ENCODE measurements around the gene ANAPC2. TPM values are rescaled to one million over a fixed set of nuclear protein-coding genes. Genes with fewer than 3 reads are reported as not detected.

ANAPC2 gene
- total RNA-seq (2021) (61.0 to 80.9 TPM (median 61.2 TPM) in 3 replicates), Bru-seq, nascent RNA (percentile 57 among the genes with signal in this experiment)
- long read RNA-seq, experiment 1, transcript ANAPC2-201 (13 exons, 2,632 nt) = major isoform, 31 of 64 reads
- long read RNA-seq, experiment 1, partial matches to known transcripts = 8 of 64 reads
- long read RNA-seq, experiment 1, other reads (novel, unspliced or antisense) = 25 of 64 reads
- long read RNA-seq, experiment 2, partial matches to known transcripts = 11 of 21 reads
- long read RNA-seq, experiment 2, other reads (novel, unspliced or antisense) = 5 of 21 reads
- long read RNA-seq, experiment 3, transcript ANAPC2-201 (13 exons, 2,632 nt) = major isoform, 11 of 14 reads
- long read RNA-seq, experiment 3, partial matches to known transcripts = 1 of 14 reads
- long read RNA-seq, experiment 3, other reads (novel, unspliced or antisense) = 2 of 14 reads

- H3K9me3 Mint-ChIP-seq = no peaks in the 10 kb centered on the region
- peak; percentile 92 for DNase-seq (ENCODE audit: low spot score)
- H3K4me3 Mint-ChIP-seq = peak within 1 kb of the TSS; percentile 92
- peak within 1 kb of the TSS; percentile 94 for H3K27ac Mint-ChIP-seq
- H3K4me1 Mint-ChIP-seq = peaks cover 20% of the 10 kb centered on the region
- ChIA-PET POLR2A (interaction anchor here (0.7 to 2.0 kb wide), 6 partner anchors 12 to 52 kb away, joined by 3 to 13 read pairs (median 4); partner anchors contain the start of genes NDOR1, RNF224, TMEM203 and TPRN), CTCF (interaction anchor here (0.6 to 3.2 kb wide), 29 partner anchors 10 to 403 kb away, joined by 3 to 24 read pairs (median 4); partner anchors contain the start of genes CYSRT1, EXD3, NDOR1 and NPDC1)
- H3K36me3 Mint-ChIP-seq = peaks cover under 1% of the 10 kb centered on the region
- no peaks in the 10 kb centered on the region; the same call in 1 of the 2 replicates for H3K27me3 Mint-ChIP-seq (ENCODE audit: low read depth)
- ATAC-seq = peak; percentile 84
- no peak for TF ChIP-seq ELF4 (CRISPR knock-in tag; IDR thresholded peaks at IDR 0.05; ENCODE audit: low read depth)
- TF ChIP-seq NR1H2 (CRISPR knock-in tag; IDR thresholded peaks at IDR 0.05) = no peak
- TF ChIP-seq FOXP1 (CRISPR knock-in tag; IDR thresholded peaks at IDR 0.05; ENCODE audit: borderline replicate concordance) = no peak
- TF ChIP-seq ZNF317 (CRISPR knock-in tag; IDR thresholded peaks at IDR 0.05; ENCODE audit: borderline replicate concordance, low read depth) = no peak
- no peak for TF ChIP-seq ZNF423 (CRISPR knock-in tag; IDR thresholded peaks at IDR 0.05)
- no peak for TF ChIP-seq IRF2 (CRISPR knock-in tag; IDR thresholded peaks at IDR 0.05; ENCODE audit: borderline replicate concordance, low read depth)
- TF ChIP-seq ZNF281 (CRISPR knock-in tag; IDR thresholded peaks at IDR 0.05) = peak; percentile 70; the same call in 1 of the 2 replicates
- TF ChIP-seq NFYB (CRISPR knock-in tag; conservative IDR thresholded peaks at IDR 0.05; ENCODE audit: low read depth) = no peak
- 0 out of 2 replicates have a peak, but pooled peaks have one; percentile 59 for TF ChIP-seq ZNF263 (CRISPR knock-in tag; IDR thresholded peaks at IDR 0.05; ENCODE audit: low read depth)
- TF ChIP-seq NR3C1 (CRISPR knock-in tag; conservative IDR thresholded peaks at IDR 0.05; ENCODE audit: low read depth) = no peak
- peak; percentile 37; the same call in 1 of the 2 replicates for TF ChIP-seq GABPB1 (CRISPR knock-in tag; IDR thresholded peaks at IDR 0.05)
- TF ChIP-seq FOXJ3 (CRISPR knock-in tag; IDR thresholded peaks at IDR 0.05; ENCODE audit: borderline replicate concordance) = no peak
- TF ChIP-seq E2F1 (CRISPR knock-in tag; IDR thresholded peaks at IDR 0.05) = 0 out of 2 replicates have a peak, but pooled peaks have one; percentile 27
- no peak for TF ChIP-seq ATF3 (CRISPR knock-in tag; conservative IDR thresholded peaks at IDR 0.05)
- no peak for TF ChIP-seq ZNF121 (CRISPR knock-in tag; IDR thresholded peaks at IDR 0.05)
- TF ChIP-seq CBFB (CRISPR knock-in tag; IDR thresholded peaks at IDR 0.05; ENCODE audit: low read depth) = peak; percentile 97
- TF ChIP-seq ZMAT4 (CRISPR knock-in tag; IDR thresholded peaks at IDR 0.05) = no peak
- no peak for TF ChIP-seq ERG (CRISPR knock-in tag; IDR thresholded peaks at IDR 0.05)
- peak; percentile 100; the same call in 1 of the 2 replicates for TF ChIP-seq ATF1 (CRISPR knock-in tag; IDR thresholded peaks at IDR 0.05)
- TF ChIP-seq CREB1 (CRISPR knock-in tag; IDR thresholded peaks at IDR 0.05) = peak; percentile 100
- TF ChIP-seq TCF7 (CRISPR knock-in tag; IDR thresholded peaks at IDR 0.05; ENCODE audit: low read depth) = no peak
- TF ChIP-seq IRF1 (CRISPR knock-in tag; IDR thresholded peaks at IDR 0.05) = 0 out of 2 replicates have a peak, but pooled peaks have one; percentile 42
- TF ChIP-seq NFATC4 (CRISPR knock-in tag; IDR thresholded peaks at IDR 0.05) = peak; percentile 47; the same call in 1 of the 2 replicates
- TF ChIP-seq PRDM15 (CRISPR knock-in tag; IDR thresholded peaks at IDR 0.05) = peak; percentile 53; the same call in 1 of the 2 replicates
- no peak for TF ChIP-seq HMGA2 (CRISPR knock-in tag; IDR thresholded peaks at IDR 0.05)
These were observed at the start of gene ANAPC2, which contains the start of gene SSNA1 for GRCh38 chr9:137188490-137189296. ANAPC2 (minus strand) TSS chr9:137188560; CDS start chr9:137188532, 28 bp downstream. SSNA1 (plus strand) TSS chr9:137188676; CDS start chr9:137188727, 51 bp downstream.

Data from WTC11 (cell line).